Measurements from ENCODE around the gene LYPD1.

The LYPD1 gene

GRCh38 chr2:132645722-132646539 is 24.1 kb downstream of the LYPD1 start:
- DNase-seq (ENCODE audit: low read depth) = no peak
- TF ChIP-seq CTCF (conservative IDR thresholded peaks at IDR 0.05; ENCODE audit: control insufficient read depth, insufficient read depth, low read depth, low read length) = no peak
- no peak overlapping the region for H3K4me3 ChIP-seq (ENCODE audit: control insufficient read depth, low read depth, low read length)

- H3K4me3 ChIP-seq (ENCODE audit: control insufficient read depth, low read depth, low read length) = no peak overlapping the region
- no peak for TF ChIP-seq CTCF (conservative IDR thresholded peaks at IDR 0.05; ENCODE audit: control insufficient read depth, insufficient read depth, low read depth, low read length)
Measured at GRCh38 chr2:132645176-132645575, 24.8 kb downstream of the LYPD1 start.

GRCh38 chr2:132642415-132642814 is 27.6 kb downstream of the LYPD1 start:
- no peak for TF ChIP-seq CTCF (conservative IDR thresholded peaks at IDR 0.05; ENCODE audit: control insufficient read depth, insufficient read depth, low read depth, low read length)
- H3K4me3 ChIP-seq (ENCODE audit: control insufficient read depth, low read depth, low read length) = no peak overlapping the region
- DNase-seq (ENCODE audit: low read depth) = no peak

More at GRCh38 chr2:132645176-132645575, 24.8 kb downstream of the LYPD1 start:
- DNase-seq (ENCODE audit: low read depth) = no peak

GRCh38 chr2:132641819-132642218 is 28.2 kb downstream of the LYPD1 start:
- DNase-seq (ENCODE audit: low read depth) = no peak
- TF ChIP-seq CTCF (conservative IDR thresholded peaks at IDR 0.05; ENCODE audit: control insufficient read depth, insufficient read depth, low read depth, low read length) = no peak
- no peak overlapping the region for H3K4me3 ChIP-seq (ENCODE audit: control insufficient read depth, low read depth, low read length)

- no peak for TF ChIP-seq CTCF (conservative IDR thresholded peaks at IDR 0.05; ENCODE audit: control insufficient read depth, insufficient read depth, low read depth, low read length)
- DNase-seq (ENCODE audit: low read depth) = no peak
- H3K4me3 ChIP-seq (ENCODE audit: control insufficient read depth, low read depth, low read length) = no peak overlapping the region
Measured at GRCh38 chr2:132640116-132640515, 29.9 kb downstream of the LYPD1 start.

GRCh38 chr2:132638313-132639040 is 31.5 kb downstream of the LYPD1 start:
- TF ChIP-seq CTCF (conservative IDR thresholded peaks at IDR 0.05; ENCODE audit: control insufficient read depth, insufficient read depth, low read depth, low read length) = no peak
- DNase-seq (ENCODE audit: low read depth) = no peak
- H3K4me3 ChIP-seq (ENCODE audit: control insufficient read depth, low read depth, low read length) = no peak overlapping the region

Measured in fibroblast of mammary gland (primary cell).